Calu3 (cell line): ENCODE data around the gene PLAC1. TPM values are rescaled to one million over a fixed set of nuclear protein-coding genes. Genes with fewer than 3 reads are reported as not detected.

ENCODE experiments used
- BruUV-seq: library from RNA; stranded (reverse); fragments of 400-500 nt; replicated peaks from 2 replicates; lab custom pipeline; 2021; lab: Mats Ljungman, UMichigan
- CTCF ChIA-PET: fragments of 300-600 bp; sonication (Branson Sonifier 250); formaldehyde crosslinking; loops from one replicate; lab custom pipeline; 2022; ENCODE audit warnings: antibody characterized with exemption; lab: Charles Lee
- DNase-seq: peaks from one replicate; pipeline ENCODE4 v3.0.0; 2022
- H3K27ac Mint-ChIP-seq: one replicate; pipeline ENCODE4 v1.8.0; 2022; ENCODE audit warnings: mixed read lengths; ENCODE audit not compliant: unreplicated experiment
- H3K27me3 Mint-ChIP-seq: one replicate; pipeline ENCODE4 v1.8.0; 2022; ENCODE audit warnings: mixed read lengths; ENCODE audit not compliant: unreplicated experiment
- H3K36me3 Mint-ChIP-seq: one replicate; pipeline ENCODE4 v1.8.0; 2022; ENCODE audit warnings: mild to moderate bottlenecking, moderate library complexity, mixed read lengths; ENCODE audit not compliant: insufficient read depth, unreplicated experiment
- H3K4me1 Mint-ChIP-seq: one replicate; pipeline ENCODE4 v1.8.0; 2022; ENCODE audit warnings: mild to moderate bottlenecking, low read depth, mixed read lengths; ENCODE audit not compliant: unreplicated experiment
- H3K4me3 Mint-ChIP-seq: one replicate; pipeline ENCODE4 v1.8.0; 2022; ENCODE audit warnings: mild to moderate bottlenecking, low read depth, moderate library complexity, mixed read lengths; ENCODE audit not compliant: unreplicated experiment
- H3K9me3 Mint-ChIP-seq: one replicate; pipeline ENCODE4 v1.8.0; 2022; ENCODE audit warnings: low read depth, mixed read lengths; ENCODE audit not compliant: unreplicated experiment
- CTCF ChIP-seq: fragments of 200-600 bp; IDR thresholded peaks from one replicate; pipeline ENCODE4 v1.8.0; 2022; ENCODE audit warnings: antibody characterized with exemption; ENCODE audit not compliant: unreplicated experiment
- intact Hi-C: fragments of 100-400 bp; cut with micrococcal nuclease; formaldehyde crosslinking; loops from one replicate; pipeline ENCODE4 v1.10.0; 2022; ENCODE audit not compliant: unreplicated experiment
- total RNA-seq: library from RNA; stranded (reverse); gene quantifications from 2 replicates; pipeline ENCODE4 v1.2.3, GENCODE V29; 2022

PLAC1 gene
- total RNA-seq, 1 experiment from 2014 or later: not detected

- TF ChIP-seq CTCF: no peak
- H3K27ac Mint-ChIP-seq: no peak overlapping the region
- no peaks in the 10 kb centered on the region for H3K4me1 Mint-ChIP-seq
- H3K4me3 Mint-ChIP-seq: no peak overlapping the region
- no peaks in the 10 kb centered on the region for H3K27me3 Mint-ChIP-seq
- BruUV-seq: no TSS peak
- CTCF ChIA-PET: no interaction called here
- H3K9me3 Mint-ChIP-seq: no peaks in the 10 kb centered on the region
- DNase-seq: no peak
- intact Hi-C loops: no loop called here
- no peaks in the 10 kb centered on the region for H3K36me3 Mint-ChIP-seq
Measured at GRCh38 chrX:134624046-134624430, 34.2 kb downstream of the PLAC1 start.

- intact Hi-C loops: no loop called here
- no peaks in the 10 kb centered on the region for H3K36me3 Mint-ChIP-seq
- no peak for DNase-seq
- no peak for TF ChIP-seq CTCF
- no peaks in the 10 kb centered on the region for H3K27me3 Mint-ChIP-seq
- H3K9me3 Mint-ChIP-seq: no peaks in the 10 kb centered on the region
- H3K4me1 Mint-ChIP-seq: no peaks in the 10 kb centered on the region
- CTCF ChIA-PET: no interaction called here
- no TSS peak for BruUV-seq
- H3K27ac Mint-ChIP-seq: no peak overlapping the region
- H3K4me3 Mint-ChIP-seq: no peak overlapping the region
Measured at GRCh38 chrX:134623293-134624045, 34.8 kb downstream of the PLAC1 start.

- H3K9me3 Mint-ChIP-seq: no peaks in the 10 kb centered on the region
- no peak overlapping the region for H3K4me3 Mint-ChIP-seq
- H3K27me3 Mint-ChIP-seq: no peaks in the 10 kb centered on the region
- H3K36me3 Mint-ChIP-seq: no peaks in the 10 kb centered on the region
- intact Hi-C loops: no loop called here
- H3K4me1 Mint-ChIP-seq: no peaks in the 10 kb centered on the region
- CTCF ChIA-PET: interaction anchor here (0.6 kb wide), 1 partner anchor 259 kb away, joined by 3 read pairs; no protein-coding TSS in a partner anchor
- no TSS peak for BruUV-seq
- H3K27ac Mint-ChIP-seq: no peak overlapping the region
- TF ChIP-seq CTCF: no peak
- DNase-seq: no peak
Measured at GRCh38 chrX:134622813-134623185, 35.5 kb downstream of the PLAC1 start.

- TF ChIP-seq CTCF: no peak
- DNase-seq: no peak
- Mint-ChIP-seq H3K4me1 (no peaks in the 10 kb centered on the region), H3K36me3 (no peaks in the 10 kb centered on the region), H3K9me3 (no peaks in the 10 kb centered on the region), H3K4me3 (no peak overlapping the region), H3K27ac (no peak overlapping the region), H3K27me3 (no peaks in the 10 kb centered on the region)
- intact Hi-C loops: no loop called here
- no TSS peak for BruUV-seq
- CTCF ChIA-PET: interaction anchor here (0.6 kb wide), 1 partner anchor 259 kb away, joined by 3 read pairs; no protein-coding TSS in a partner anchor
Measured at GRCh38 chrX:134622056-134622812, 36.0 kb downstream of the PLAC1 start.
